ENCODE measurements around the gene CUBN.

Gene CUBN

GRCh38 chr10:17109046-17109445, 20.6 kb downstream of the CUBN start:
- no peak overlapping the region for H3K4me3 Mint-ChIP-seq
- no peaks in the 10 kb centered on the region for H3K4me1 Mint-ChIP-seq
- H3K27ac Mint-ChIP-seq, result no peak overlapping the region
- ATAC-seq (replicated peaks) (no peak), DNase-seq (no peak)
- no peaks in the 10 kb centered on the region for H3K27me3 Mint-ChIP-seq
- H3K9me3 Mint-ChIP-seq, result no peaks in the 10 kb centered on the region
- peaks cover 8 to 14% of the 10 kb centered on the region in 2 donors for H3K36me3 Mint-ChIP-seq

GRCh38 chr10:17106991-17107390, 22.6 kb downstream of the CUBN start:
- Mint-ChIP-seq H3K36me3 (peaks cover 10 to 13% of the 10 kb centered on the region in 2 donors), H3K4me3 (no peak overlapping the region), H3K9me3 (no peaks in the 10 kb centered on the region), H3K4me1 (no peaks in the 10 kb centered on the region), H3K27me3 (no peaks in the 10 kb centered on the region), H3K27ac (no peak overlapping the region)
- no peak for DNase-seq
- ATAC-seq (replicated peaks), result no peak

DNA sequence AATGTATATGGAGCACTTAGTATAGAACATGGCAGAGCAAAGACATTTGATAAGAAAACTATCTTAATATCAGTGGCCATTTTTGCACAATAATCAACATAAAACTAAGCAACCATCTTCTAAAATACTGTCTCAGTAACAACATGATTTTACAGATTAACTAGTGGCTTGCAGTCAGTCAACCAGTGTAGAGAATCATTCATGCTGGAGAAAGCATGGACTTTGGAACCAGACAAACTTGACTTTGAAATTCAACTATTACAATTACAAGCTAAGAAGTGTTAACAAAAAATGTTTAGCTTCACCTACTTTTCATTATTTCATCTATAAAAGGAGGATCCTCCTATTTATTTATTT, 27.7 kb downstream of the CUBN start:
- no peak for DNase-seq
- H3K36me3 Mint-ChIP-seq, result peaks cover 7 to 11% of the 10 kb centered on the region in 2 donors
- no peaks in the 10 kb centered on the region for H3K27me3 Mint-ChIP-seq
- ATAC-seq (replicated peaks), result no peak
- H3K9me3 Mint-ChIP-seq, result no peaks in the 10 kb centered on the region
- H3K4me3 Mint-ChIP-seq, result no peak overlapping the region
- H3K27ac Mint-ChIP-seq, result no peak overlapping the region
- no peaks in the 10 kb centered on the region for H3K4me1 Mint-ChIP-seq

GRCh38 chr10:17101257-17101909, 28.2 kb downstream of the CUBN start:
- Mint-ChIP-seq H3K27me3 (no peaks in the 10 kb centered on the region), H3K4me1 (no peaks in the 10 kb centered on the region), H3K4me3 (no peak overlapping the region), H3K9me3 (no peaks in the 10 kb centered on the region), H3K36me3 (peaks cover 8 to 13% of the 10 kb centered on the region in 2 donors), H3K27ac (no peak overlapping the region)
- no peak for ATAC-seq (replicated peaks)
- DNase-seq, result no peak

DNA sequence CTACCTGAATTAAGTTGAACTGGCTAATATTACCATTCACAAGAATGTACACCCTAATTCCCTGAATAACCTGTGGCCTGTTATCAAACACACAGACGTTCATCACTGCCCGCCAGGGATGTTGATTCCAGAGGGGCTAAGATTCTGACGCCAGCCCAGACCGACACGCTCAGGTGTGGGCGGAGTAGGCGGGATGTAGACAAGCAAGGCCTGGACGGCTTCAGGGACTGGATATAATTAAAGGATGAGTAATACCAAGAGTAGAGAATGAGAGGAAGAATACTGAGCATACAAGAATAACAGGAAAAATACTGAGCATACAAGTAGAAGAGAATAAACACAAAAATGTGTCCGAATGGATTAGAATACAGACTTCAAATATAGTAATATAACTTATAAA, 29.0 kb downstream of the CUBN start:
- no peak for DNase-seq
- H3K36me3 Mint-ChIP-seq, result peaks cover 8 to 13% of the 10 kb centered on the region in 2 donors
- no peaks in the 10 kb centered on the region for H3K27me3 Mint-ChIP-seq
- no peak overlapping the region for H3K4me3 Mint-ChIP-seq
- no peak for ATAC-seq (replicated peaks)
- H3K4me1 Mint-ChIP-seq, result no peaks in the 10 kb centered on the region
- H3K9me3 Mint-ChIP-seq, result no peaks in the 10 kb centered on the region
- H3K27ac Mint-ChIP-seq, result no peak overlapping the region

DNA sequence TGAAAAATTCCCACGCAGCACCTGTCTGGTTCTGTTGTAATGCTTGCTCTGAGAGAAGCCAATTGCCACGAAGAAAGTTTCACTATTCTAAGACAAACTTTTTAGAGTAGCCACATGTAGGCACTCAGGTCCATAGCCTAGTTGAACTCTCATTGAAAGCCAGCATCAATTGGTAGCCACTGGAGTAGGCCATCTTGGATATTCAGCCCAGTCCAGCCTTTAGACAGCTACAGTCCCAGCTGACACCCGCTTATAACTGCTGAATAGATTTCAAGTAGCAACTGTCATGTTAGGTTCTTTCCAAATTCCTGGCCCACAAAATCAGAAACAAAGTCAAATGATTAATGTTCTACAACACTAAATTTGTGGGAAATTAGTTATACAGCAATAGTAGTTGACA, 31.6 kb downstream of the CUBN start:
- H3K4me1 Mint-ChIP-seq, result no peaks in the 10 kb centered on the region
- no peak overlapping the region for H3K27ac Mint-ChIP-seq
- ATAC-seq (replicated peaks), result no peak
- DNase-seq, result no peak
- no peak overlapping the region for H3K4me3 Mint-ChIP-seq
- H3K36me3 Mint-ChIP-seq, result peaks cover 5 to 8% of the 10 kb centered on the region in 2 donors
- peaks cover 0 to 4% of the 10 kb centered on the region in 2 donors for H3K9me3 Mint-ChIP-seq
- no peaks in the 10 kb centered on the region for H3K27me3 Mint-ChIP-seq

GRCh38 chr10:17094844-17095243, 34.8 kb downstream of the CUBN start:
- peaks cover 6 to 9% of the 10 kb centered on the region in 2 donors for H3K36me3 Mint-ChIP-seq
- H3K9me3 Mint-ChIP-seq, result peaks cover 0 to 4% of the 10 kb centered on the region in 2 donors
- no peak overlapping the region for H3K4me3 Mint-ChIP-seq
- ATAC-seq (replicated peaks) (no peak), DNase-seq (no peak)
- H3K4me1 Mint-ChIP-seq, result no peaks in the 10 kb centered on the region
- H3K27me3 Mint-ChIP-seq, result no peaks in the 10 kb centered on the region
- no peak overlapping the region for H3K27ac Mint-ChIP-seq

DNA sequence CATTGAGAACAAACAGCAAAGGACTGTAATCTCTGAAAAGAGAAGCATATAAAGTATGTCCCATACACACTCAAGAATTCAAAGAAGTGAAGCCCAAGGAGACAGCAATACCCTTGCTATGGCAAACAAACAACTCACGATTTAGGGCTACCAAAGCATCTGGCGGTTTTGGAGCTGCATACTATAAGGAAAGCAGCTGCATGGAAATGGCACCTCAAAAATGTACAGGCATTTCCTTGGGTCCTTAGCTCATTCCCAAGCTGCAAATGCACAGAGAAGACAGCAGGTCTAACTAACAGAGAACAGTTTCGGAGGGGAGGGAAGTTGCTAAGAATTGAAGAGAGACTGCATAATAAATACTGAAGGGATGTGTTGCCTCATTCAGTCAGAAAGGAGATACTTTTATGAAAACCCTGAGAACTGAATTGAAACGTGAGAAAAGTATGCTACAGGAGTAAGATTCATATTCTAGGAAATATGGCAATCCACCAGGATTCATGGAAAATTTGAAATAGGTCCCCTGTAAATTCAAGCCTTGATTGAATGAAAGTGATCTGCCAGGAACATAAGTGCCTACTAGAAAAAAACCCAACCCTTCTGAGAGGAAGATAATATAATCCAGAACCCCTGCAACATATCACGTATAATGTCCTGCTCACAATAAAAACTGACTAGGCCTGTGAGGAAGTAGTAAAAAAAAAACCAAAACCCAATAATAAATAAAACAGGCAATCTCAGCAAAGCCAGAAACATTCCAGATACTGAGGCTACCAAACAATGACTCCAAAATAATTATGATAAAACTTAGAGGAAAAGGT, 36.4 kb downstream of the CUBN start:
- Mint-ChIP-seq H3K36me3 (peaks cover 6 to 9% of the 10 kb centered on the region in 2 donors), H3K4me3 (no peak overlapping the region), H3K27me3 (no peaks in the 10 kb centered on the region), H3K27ac (no peak overlapping the region), H3K9me3 (peaks cover 0 to 4% of the 10 kb centered on the region in 2 donors), H3K4me1 (no peaks in the 10 kb centered on the region)
- no peak for DNase-seq
- no peak for ATAC-seq (replicated peaks)

DNA sequence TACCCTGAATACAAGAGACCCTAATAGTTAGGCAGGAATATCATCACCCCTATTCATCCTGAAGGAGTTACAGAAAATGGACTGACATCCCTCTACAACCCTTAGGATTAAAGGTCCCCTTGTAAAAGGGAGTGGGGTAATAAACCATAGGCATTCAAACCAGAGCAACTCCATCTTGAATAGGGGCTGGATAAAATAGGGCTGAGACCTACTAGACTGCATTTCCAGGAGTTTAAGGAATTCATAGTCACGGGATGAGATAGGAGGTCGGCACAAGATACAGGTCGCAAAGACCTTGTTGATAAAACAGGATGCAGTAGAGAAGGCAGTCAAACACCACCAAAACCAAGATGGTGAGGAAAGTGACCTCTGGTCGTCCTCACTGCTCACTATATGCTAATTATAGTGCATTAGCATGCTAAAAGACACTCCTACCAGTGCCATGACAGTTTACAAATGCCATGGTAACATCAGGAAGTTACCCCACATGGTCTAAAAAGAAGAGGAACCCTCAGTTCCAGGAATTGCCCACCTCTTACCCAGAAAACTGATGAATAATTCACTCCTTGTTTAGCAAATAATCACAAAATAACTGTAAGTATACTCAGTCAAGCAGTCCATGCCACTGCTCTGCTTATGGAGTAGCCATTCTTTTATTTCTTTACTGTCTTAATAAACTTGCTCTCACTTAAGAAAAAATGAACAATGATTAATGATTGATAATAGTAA, 37.2 kb downstream of the CUBN start:
- H3K4me3 Mint-ChIP-seq, result no peak overlapping the region
- H3K27ac Mint-ChIP-seq, result no peak overlapping the region
- ATAC-seq (replicated peaks) (no peak), DNase-seq (no peak)
- H3K27me3 Mint-ChIP-seq, result no peaks in the 10 kb centered on the region
- H3K36me3 Mint-ChIP-seq, result peaks cover 6 to 9% of the 10 kb centered on the region in 2 donors
- no peaks in the 10 kb centered on the region for H3K4me1 Mint-ChIP-seq
- peaks cover 0 to 4% of the 10 kb centered on the region in 2 donors for H3K9me3 Mint-ChIP-seq

DNA sequence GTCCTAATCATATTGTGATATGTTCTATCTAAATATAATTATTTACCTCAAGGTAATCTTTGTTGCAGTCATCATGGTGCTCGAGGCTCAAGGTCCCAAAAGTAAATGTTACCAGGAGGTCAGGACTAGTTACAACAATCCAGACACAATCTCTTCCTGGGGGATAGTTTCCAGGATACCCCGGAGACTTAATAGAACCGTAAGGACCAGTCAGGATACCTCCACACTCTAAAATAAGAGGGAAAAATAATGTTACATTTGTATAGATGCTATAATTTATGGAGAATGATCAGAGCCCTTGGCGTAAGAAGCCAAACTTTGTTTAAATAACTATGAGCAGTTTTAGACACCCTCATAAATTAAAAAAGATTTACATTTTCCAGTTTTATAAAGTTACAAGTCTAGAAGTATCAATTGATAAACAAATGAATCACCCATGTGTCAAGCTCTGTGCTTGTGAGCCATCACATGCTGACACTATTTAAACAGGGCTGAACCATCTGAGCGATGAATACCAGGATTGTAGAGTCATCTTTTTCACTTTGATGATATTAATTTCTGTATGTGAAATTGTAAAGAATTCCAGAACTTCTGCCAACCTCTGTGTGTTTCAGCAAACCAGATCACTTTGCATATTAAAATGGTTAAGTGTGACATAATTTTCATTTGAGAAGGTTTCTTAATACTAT, 41.3 kb downstream of the CUBN start:
- Mint-ChIP-seq H3K9me3 (no peaks in the 10 kb centered on the region), H3K36me3 (peaks cover 0 to 14% of the 10 kb centered on the region in 2 donors), H3K4me3 (no peak overlapping the region), H3K27me3 (no peaks in the 10 kb centered on the region), H3K4me1 (no peaks in the 10 kb centered on the region), H3K27ac (no peak overlapping the region)
- no peak for DNase-seq
- no peak for ATAC-seq (replicated peaks)

GRCh38 chr10:17086865-17087367, 42.7 kb downstream of the CUBN start:
- no peaks in the 10 kb centered on the region for H3K27me3 Mint-ChIP-seq
- H3K9me3 Mint-ChIP-seq, result no peaks in the 10 kb centered on the region
- DNase-seq, result no peak
- no peaks in the 10 kb centered on the region for H3K4me1 Mint-ChIP-seq
- peaks cover 0 to 10% of the 10 kb centered on the region in 2 donors for H3K36me3 Mint-ChIP-seq
- H3K4me3 Mint-ChIP-seq, result no peak overlapping the region
- ATAC-seq (replicated peaks), result no peak
- no peak overlapping the region for H3K27ac Mint-ChIP-seq

GRCh38 chr10:17085011-17085725, 44.4 kb downstream of the CUBN start:
- Mint-ChIP-seq H3K27me3 (no peaks in the 10 kb centered on the region), H3K36me3 (peaks cover 0 to 9% of the 10 kb centered on the region in 2 donors), H3K9me3 (no peaks in the 10 kb centered on the region), H3K4me3 (no peak overlapping the region), H3K27ac (no peak overlapping the region), H3K4me1 (no peaks in the 10 kb centered on the region)
- no peak for DNase-seq
- ATAC-seq (replicated peaks), result no peak

GRCh38 chr10:17084258-17084657, 45.4 kb downstream of the CUBN start:
- Mint-ChIP-seq H3K9me3 (no peaks in the 10 kb centered on the region), H3K36me3 (peaks cover 3 to 13% of the 10 kb centered on the region in 2 donors), H3K4me3 (no peak overlapping the region), H3K4me1 (no peaks in the 10 kb centered on the region), H3K27me3 (no peaks in the 10 kb centered on the region), H3K27ac (no peak overlapping the region)
- DNase-seq (no peak), ATAC-seq (replicated peaks) (no peak)

DNA sequence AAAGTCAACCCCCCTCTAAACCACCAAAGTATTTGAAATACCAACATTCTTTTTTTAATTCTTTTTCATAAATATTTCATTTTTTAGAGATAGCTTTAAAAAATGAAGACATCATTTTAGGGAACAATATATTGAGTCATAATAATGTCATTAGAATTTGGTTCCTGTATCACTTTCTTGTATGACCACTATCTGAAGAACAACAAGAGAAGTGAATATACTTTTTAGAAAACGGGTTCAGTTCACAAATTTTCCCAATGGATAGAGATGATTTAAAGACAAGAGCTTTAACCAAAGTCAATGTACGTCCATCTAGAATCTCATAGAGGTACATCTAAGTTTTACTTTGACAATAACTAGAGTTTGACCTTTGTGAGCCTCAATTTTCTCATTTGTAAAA, 48.2 kb downstream of the CUBN start:
- H3K27me3 Mint-ChIP-seq, result no peaks in the 10 kb centered on the region
- H3K27ac Mint-ChIP-seq, result no peak overlapping the region
- H3K4me1 Mint-ChIP-seq, result no peaks in the 10 kb centered on the region

More for the DNA sequence above, 48.2 kb downstream of the CUBN start:
- DNase-seq, result no peak
- ATAC-seq (replicated peaks), result no peak
- no peak overlapping the region for H3K4me3 Mint-ChIP-seq
- peaks cover 3 to 13% of the 10 kb centered on the region in 2 donors for H3K36me3 Mint-ChIP-seq
- H3K9me3 Mint-ChIP-seq, result no peaks in the 10 kb centered on the region
